ENCODE measurements around the gene SLTM.

The SLTM gene

GRCh38 chr15:58873267-58873666 lies 60.2 kb downstream of the SLTM start:
- no peak for TF ChIP-seq EZH2phosphoT487 (IDR thresholded peaks at IDR 0.05; ENCODE audit: low read length)
- H3K4me1 ChIP-seq (ENCODE audit: low read length): no peaks in the 10 kb centered on the region
- H3F3A ChIP-seq (ENCODE audit: insufficient read depth, low read length): no peaks in the 10 kb centered on the region
- H3K27me3 ChIP-seq (replicated peaks; ENCODE audit: insufficient read depth, low read length): no peaks in the 10 kb centered on the region
- no peaks in the 10 kb centered on the region for H4K20me1 ChIP-seq (ENCODE audit: insufficient read depth, low read length)
- H2AFZ ChIP-seq (ENCODE audit: low read length): no peak overlapping the region
- H3K9me2 ChIP-seq (replicated peaks; ENCODE audit: insufficient read depth, low read length): no peaks in the 10 kb centered on the region
- no peaks in the 10 kb centered on the region for H3K79me2 ChIP-seq (ENCODE audit: low read length)
- H3K36me3 ChIP-seq (replicated peaks; ENCODE audit: insufficient read depth, low read length): peaks cover 2% of the 10 kb centered on the region; the same call in 1 of the 2 replicates
- DNase-seq: no peak
- H3K27ac ChIP-seq (ENCODE audit: low read length): no peak overlapping the region
- H3K9me3 ChIP-seq (replicated peaks; ENCODE audit: insufficient read depth, low read length): no peaks in the 10 kb centered on the region
- H3K4me3 ChIP-seq (ENCODE audit: low read length): no peak overlapping the region
- H3K9ac ChIP-seq (ENCODE audit: low read length): no peak overlapping the region
- no peak overlapping the region for H3K4me2 ChIP-seq (ENCODE audit: low read depth, low read length)

GRCh38 chr15:58870451-58870850 lies 63.0 kb downstream of the SLTM start:
- no peak overlapping the region for H3K4me3 ChIP-seq (ENCODE audit: low read length)
- H4K20me1 ChIP-seq (ENCODE audit: insufficient read depth, low read length): no peaks in the 10 kb centered on the region
- H3K4me2 ChIP-seq (ENCODE audit: low read depth, low read length): no peak overlapping the region
- no peaks in the 10 kb centered on the region for H3K36me3 ChIP-seq (replicated peaks; ENCODE audit: insufficient read depth, low read length)
- no peaks in the 10 kb centered on the region for H3K4me1 ChIP-seq (ENCODE audit: low read length)
- H3K9ac ChIP-seq (ENCODE audit: low read length): no peak overlapping the region
- no peaks in the 10 kb centered on the region for H3K27me3 ChIP-seq (replicated peaks; ENCODE audit: insufficient read depth, low read length)
- H3K79me2 ChIP-seq (ENCODE audit: low read length): no peaks in the 10 kb centered on the region
- H3F3A ChIP-seq (ENCODE audit: insufficient read depth, low read length): no peaks in the 10 kb centered on the region
- H3K9me3 ChIP-seq (replicated peaks; ENCODE audit: insufficient read depth, low read length): no peaks in the 10 kb centered on the region
- no peak for DNase-seq
- no peak for TF ChIP-seq EZH2phosphoT487 (IDR thresholded peaks at IDR 0.05; ENCODE audit: low read length)
- TF ChIP-seq CTCF (IDR thresholded peaks at IDR 0.05; ENCODE audit: low read length): no peak
- no peak for TF ChIP-seq EZH2 (optimal IDR thresholded peaks at IDR 0.05; ENCODE audit: low read depth, low read length)
- H3K27ac ChIP-seq (ENCODE audit: low read length): no peak overlapping the region
- H2AFZ ChIP-seq (ENCODE audit: low read length): no peak overlapping the region
- H3K9me2 ChIP-seq (replicated peaks; ENCODE audit: insufficient read depth, low read length): no peaks in the 10 kb centered on the region

- TF ChIP-seq CTCF (IDR thresholded peaks at IDR 0.05; ENCODE audit: low read length) (no peak), EZH2 (optimal IDR thresholded peaks at IDR 0.05; ENCODE audit: low read depth, low read length) (no peak), EZH2phosphoT487 (IDR thresholded peaks at IDR 0.05; ENCODE audit: low read length) (no peak)
- Histone ChIP-seq H3K4me1 (ENCODE audit: low read length) (no peaks in the 10 kb centered on the region), H3K27me3 (replicated peaks; ENCODE audit: insufficient read depth, low read length) (no peaks in the 10 kb centered on the region), H3K9me3 (replicated peaks; ENCODE audit: insufficient read depth, low read length) (no peaks in the 10 kb centered on the region), H3K4me3 (ENCODE audit: low read length) (no peak overlapping the region), H2AFZ (ENCODE audit: low read length) (no peak overlapping the region), H3K9ac (ENCODE audit: low read length) (no peak overlapping the region), H4K20me1 (ENCODE audit: insufficient read depth, low read length) (no peaks in the 10 kb centered on the region), H3K4me2 (ENCODE audit: low read depth, low read length) (no peak overlapping the region), H3K27ac (ENCODE audit: low read length) (no peak overlapping the region), H3K79me2 (ENCODE audit: low read length) (no peaks in the 10 kb centered on the region), H3K9me2 (replicated peaks; ENCODE audit: insufficient read depth, low read length) (no peaks in the 10 kb centered on the region), H3K36me3 (replicated peaks; ENCODE audit: insufficient read depth, low read length) (no peaks in the 10 kb centered on the region), H3F3A (ENCODE audit: insufficient read depth, low read length) (no peaks in the 10 kb centered on the region)
- DNase-seq: no peak
These were observed 65.6 kb downstream of the SLTM start for GRCh38 chr15:58867926-58868325.

- Histone ChIP-seq H3K9me2 (replicated peaks; ENCODE audit: insufficient read depth, low read length) (no peaks in the 10 kb centered on the region), H3K4me2 (ENCODE audit: low read depth, low read length) (no peak overlapping the region), H3K27me3 (replicated peaks; ENCODE audit: insufficient read depth, low read length) (no peaks in the 10 kb centered on the region), H3K9me3 (replicated peaks; ENCODE audit: insufficient read depth, low read length) (no peaks in the 10 kb centered on the region), H3K4me3 (ENCODE audit: low read length) (no peak overlapping the region), H3K4me1 (ENCODE audit: low read length) (no peaks in the 10 kb centered on the region), H2AFZ (ENCODE audit: low read length) (no peak overlapping the region), H3K9ac (ENCODE audit: low read length) (no peak overlapping the region), H3K27ac (ENCODE audit: low read length) (no peak overlapping the region), H3K36me3 (replicated peaks; ENCODE audit: insufficient read depth, low read length) (no peaks in the 10 kb centered on the region), H3K79me2 (ENCODE audit: low read length) (no peaks in the 10 kb centered on the region), H4K20me1 (ENCODE audit: insufficient read depth, low read length) (no peaks in the 10 kb centered on the region), H3F3A (ENCODE audit: insufficient read depth, low read length) (no peaks in the 10 kb centered on the region)
- TF ChIP-seq CTCF (IDR thresholded peaks at IDR 0.05; ENCODE audit: low read length): no peak
- TF ChIP-seq EZH2 (optimal IDR thresholded peaks at IDR 0.05; ENCODE audit: low read depth, low read length): no peak
- no peak for TF ChIP-seq EZH2phosphoT487 (IDR thresholded peaks at IDR 0.05; ENCODE audit: low read length)
- no peak for DNase-seq
These were observed 68.0 kb downstream of the SLTM start for GRCh38 chr15:58865425-58865880.

Data from MM.1S (cell line).